HG03060 (cell line): Measurements from ENCODE around the gene MCCD1.
A peak's percentile ranks its signal among the peaks of the same experiment; 100 is the strongest.
"Not testable (repeated sequence)": the region's sequence is repeated elsewhere in the genome, so short reads cannot be mapped to it uniquely, and the experiment has no call there.

Source experiments
- ATAC-seq: cut with Tn5 transposase; IDR thresholded peaks from one replicate; pipeline ENCODE4 v1.9.1; 2021; ENCODE audit warnings: low read depth, moderate number of reproducible peaks; ENCODE audit not compliant: unreplicated experiment

MCCD1 gene

DNA sequence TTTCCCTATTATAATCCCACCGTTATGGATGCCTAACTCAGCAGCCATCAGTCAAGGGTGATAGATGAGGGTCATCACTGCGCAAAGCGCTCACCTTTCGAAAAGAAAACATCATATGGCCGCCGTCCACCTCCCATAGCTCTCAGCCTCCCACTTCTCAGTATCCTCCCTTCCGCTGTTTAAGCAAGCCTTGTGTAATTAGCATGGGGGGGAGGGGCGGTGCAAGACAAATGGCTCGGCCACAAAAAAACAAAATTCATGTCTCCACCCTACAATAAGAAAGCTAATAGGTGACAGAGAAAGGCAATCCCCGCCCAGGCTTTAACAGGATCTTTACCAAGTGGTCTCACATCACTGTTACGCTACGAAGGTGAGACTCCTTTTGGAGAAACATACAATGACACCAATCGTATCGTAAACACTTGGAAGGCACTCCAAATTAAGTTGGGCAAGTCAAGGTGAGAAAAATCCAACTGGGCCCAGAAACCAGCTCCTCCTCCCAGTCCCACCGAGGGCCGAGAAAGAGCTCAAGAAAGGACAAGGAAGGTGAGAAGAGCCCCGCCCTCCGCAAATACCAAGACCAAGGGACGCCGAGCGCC, 12.4 kb downstream of the MCCD1 start:
- peak; percentile 4 for ATAC-seq

- ATAC-seq = peak; percentile 38
These were observed 13.1 kb downstream of the MCCD1 start, which contains the start of gene DDX39B for GRCh38 chr6:31541658-31542521. TSS of gene DDX39B (minus strand) at chr6:31542003. CDS start at chr6:31540532, 1,471 bp downstream.

DNA sequence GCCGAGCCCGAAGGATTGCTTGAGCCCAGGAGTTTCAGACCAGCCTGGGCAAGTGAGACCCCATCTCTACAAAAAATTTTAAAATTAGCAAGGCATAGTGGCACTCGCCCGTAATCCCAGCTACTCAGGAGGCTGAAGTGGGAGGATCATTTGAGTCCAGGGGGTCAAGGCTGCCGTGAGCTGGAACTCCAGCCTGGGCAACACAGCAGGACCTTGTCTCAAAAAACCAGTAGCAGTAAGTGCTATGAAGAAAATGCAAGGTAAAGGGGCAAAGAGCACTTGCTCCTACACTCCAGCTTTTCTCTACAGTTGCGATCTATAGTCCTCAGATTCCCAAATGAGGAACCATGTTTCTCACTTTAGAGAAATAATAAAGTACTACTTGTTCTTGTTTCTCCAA, 14.9 kb downstream of the MCCD1 start:
- no peak for ATAC-seq

DNA sequence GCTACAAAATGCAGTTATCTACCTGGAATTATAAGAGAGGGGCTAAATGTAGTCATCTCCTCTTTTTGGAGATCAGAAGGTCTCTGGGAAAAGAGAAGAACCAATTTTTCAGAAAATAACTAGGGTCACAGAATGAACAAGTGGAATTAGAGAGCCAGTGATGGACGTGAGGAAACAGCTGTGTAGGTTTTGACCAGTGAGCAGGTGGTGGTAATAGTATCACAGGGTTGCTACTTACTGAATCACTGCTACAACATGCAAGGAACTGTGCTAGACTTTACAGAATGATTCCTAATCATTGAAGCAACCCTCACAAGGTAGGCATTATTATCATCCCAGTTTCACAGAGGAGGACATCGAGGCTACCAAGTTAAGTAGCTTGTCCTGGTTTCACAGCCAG, 15.9 kb downstream of the MCCD1 start:
- ATAC-seq = no peak

GRCh38 chr6:31545291-31545690, 16.5 kb downstream of the MCCD1 start:
- ATAC-seq = no peak

DNA sequence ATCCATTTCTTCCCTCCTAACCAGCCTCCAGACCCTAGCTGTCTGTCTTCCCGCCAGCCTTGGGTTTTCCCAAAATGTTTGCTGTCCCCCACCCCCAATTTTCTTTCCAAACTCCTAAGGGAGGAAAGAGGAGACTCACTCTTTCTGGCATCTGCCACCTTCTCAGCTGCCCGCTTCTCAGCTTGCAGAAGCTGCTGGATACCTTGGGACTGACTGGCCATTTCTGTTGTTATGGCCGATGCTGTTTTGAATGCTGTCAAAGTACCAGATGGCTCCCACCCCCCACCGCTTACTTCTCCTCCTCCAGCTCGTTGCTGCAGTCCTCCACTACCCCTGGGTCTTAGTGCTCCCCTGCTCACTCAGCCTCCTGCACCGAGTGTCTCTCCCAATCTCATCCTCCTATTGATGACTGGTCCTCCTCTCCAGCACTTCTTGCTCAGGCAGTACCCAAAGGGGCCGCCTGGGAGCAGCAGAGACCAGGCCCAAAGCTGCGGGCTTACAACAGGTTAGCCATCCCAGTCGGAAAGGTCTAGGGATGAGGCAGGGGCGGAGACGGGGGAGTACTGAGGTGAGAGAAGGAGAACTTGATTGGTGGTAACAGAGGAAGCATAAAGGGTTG, 17.7 kb downstream of the MCCD1 start, which contains the start of gene ATP6V1G2:
ATP6V1G2 (minus strand) TSS at position 270 of the 619 bp plus-strand sequence; CDS start at position 221, 49 bp downstream.
- no peak for ATAC-seq

DNA sequence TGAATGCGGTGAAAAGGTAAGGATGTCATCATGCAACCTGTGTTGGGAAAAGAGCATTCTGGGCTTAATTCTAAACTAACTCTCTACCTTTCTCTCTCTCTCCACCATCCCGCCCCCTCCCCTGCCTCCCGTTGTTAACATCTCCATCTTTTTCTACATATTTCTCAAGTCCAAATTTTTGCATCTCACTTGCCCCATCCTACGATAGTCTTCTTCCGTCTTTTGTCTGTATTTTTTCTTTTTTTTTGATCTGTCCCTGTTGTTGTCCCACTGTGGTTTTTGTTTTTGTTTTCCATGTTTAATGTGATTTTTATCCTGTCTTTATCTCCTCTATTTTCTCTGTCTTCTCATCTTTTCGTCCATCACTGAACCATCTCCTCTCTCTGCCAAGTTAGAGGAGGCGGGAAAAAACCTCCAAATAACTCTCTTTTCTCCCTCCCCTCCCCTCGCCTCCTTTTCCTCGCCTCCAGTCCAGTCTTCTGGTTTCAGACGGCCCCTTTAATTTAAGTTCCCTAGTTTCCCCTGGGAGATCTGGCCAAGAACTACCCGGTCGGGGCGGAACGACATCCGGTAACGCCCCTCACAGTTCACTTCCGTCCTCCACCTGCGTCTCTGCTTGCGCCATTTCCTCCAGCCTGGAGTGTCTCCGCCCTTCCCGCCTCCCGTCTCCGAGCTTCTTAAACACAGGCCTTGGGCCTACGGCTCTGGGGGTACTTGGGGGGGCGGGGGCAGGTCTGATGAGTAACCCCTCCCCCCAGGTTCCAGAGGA, 18.4 kb downstream of the MCCD1 start, which contains the start of gene NFKBIL1:
NFKBIL1 (plus strand) TSS at position 651 of the 769 bp plus-strand sequence; CDS start at position 738, 87 bp downstream.
- ATAC-seq = no peak

GRCh38 chr6:31547727-31548543, 19.2 kb downstream of the MCCD1 start:
- no peak for ATAC-seq

DNA sequence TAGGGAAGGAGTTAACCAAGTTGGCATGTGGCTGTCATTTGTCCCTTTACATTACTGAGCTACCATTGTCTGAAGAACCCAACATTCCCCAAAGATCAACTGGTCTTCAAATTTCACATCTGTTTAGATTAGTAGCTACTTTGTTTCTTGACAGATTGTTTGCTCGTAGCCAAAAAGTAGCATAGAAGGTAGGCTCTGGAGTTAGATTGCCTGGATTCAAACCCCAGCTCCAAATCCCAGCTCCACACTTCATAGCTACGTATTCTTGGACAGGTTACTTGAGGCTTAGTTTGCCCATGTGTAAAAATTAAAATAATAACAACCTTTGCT, 19.7 kb downstream of the MCCD1 start:
- no peak for ATAC-seq

- ATAC-seq = not testable (repeated sequence)
These were observed 22.6 kb downstream of the MCCD1 start for GRCh38 chr6:31551371-31551770.

DNA sequence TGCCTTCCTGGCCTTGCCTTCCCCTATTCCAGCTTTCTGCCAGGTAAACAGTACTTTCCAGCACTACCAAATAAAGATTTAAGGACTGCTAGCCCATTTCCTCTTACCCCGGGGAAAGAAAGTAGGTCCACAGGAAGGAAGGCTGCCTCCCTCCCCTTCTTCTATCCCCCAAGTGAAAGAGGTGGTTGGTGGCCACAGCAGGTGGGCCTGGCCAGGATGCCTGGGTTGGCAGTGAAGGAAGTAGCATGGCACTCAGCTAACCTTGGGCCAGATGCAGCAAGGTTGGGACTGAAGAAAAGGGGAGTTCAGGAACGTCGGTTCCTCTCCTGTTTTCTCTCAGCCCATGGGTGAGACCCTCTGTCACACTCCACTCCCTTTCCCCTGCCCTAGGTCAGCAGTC, 27.5 kb downstream of the MCCD1 start:
- ATAC-seq = no peak

DNA sequence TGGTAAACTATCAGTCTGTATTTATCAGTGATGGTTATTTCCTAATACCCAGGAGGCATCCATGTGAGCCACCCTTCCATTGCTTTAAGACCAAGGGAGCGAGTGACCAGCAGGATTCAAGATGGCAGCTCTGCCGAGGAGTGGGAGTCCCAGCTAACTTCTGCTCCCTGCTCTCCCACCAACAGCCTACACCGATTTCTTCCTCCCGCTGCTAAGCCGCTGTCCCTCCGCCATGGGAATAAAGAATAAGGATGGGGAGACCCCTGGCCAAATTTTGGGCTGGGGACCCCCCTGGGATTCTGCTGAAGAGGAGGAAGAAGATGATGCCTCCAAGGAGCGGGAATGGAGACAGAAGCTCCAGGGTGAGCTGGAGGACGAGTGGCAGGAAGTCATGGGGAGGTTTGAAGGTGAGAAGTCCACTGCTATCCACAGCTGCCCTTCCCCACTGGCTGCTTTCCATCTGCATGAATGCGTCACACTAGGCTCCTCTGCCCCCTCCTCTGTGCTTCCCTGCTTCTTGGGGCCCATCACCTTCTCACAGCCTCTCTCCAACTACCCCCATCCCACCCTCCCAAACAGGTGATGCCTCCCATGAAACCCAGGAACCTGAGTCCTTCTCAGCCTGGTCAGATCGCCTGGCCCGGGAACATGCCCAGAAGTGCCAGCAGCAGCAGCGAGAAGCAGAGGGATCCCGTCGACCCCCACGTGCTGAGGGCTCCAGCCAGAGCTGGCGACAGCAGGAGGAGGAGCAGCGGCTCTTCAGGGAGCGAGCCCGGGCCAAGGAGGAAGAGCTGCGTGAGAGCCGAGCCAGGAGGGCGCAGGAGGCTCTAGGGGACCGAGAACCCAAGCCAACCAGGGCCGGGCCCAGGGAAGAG, 28.9 kb downstream of the MCCD1 start:
- ATAC-seq = no peak

GRCh38 chr6:31558318-31558625, 29.5 kb downstream of the MCCD1 start:
- no peak for ATAC-seq

GRCh38 chr6:31558631-31559500, 30.1 kb downstream of the MCCD1 start:
- no peak for ATAC-seq

DNA sequence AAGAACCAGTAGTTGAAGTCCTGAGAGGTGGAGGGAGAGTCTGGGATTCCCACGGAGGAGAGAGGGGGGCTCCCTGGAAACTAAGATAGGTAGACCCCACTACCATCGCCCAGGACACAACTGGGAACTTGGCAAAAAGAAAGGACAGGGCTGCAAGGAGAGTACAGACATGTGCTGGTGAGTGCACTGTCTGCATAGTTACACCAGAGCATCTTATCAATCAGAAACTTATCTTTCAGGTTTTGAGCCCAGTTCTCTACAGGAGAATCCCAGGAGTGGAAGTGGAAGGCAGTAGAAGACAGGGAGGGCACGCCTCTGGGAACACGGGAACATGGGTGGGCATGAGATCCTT, 30.8 kb downstream of the MCCD1 start:
- ATAC-seq = no peak

- ATAC-seq = peak; percentile 49
These were observed 31.4 kb downstream of the MCCD1 start for GRCh38 chr6:31559958-31560696.

DNA sequence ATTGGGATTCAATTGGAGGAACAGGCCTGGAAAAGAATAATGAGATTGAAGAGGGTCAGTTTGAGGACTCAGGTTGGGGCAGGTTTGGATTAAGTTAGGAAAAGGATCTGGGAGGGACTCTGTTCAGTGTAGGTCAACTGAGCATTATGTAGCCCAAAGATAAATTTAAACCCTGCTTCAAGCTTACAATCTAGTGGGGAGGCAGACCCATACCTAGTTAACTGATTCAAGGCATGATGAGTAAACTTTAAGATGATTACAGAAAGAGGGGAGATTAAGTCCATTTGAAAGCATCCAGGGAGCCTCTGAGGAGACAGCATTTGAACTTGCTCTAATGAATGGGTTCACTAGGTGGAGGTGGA, 31.9 kb downstream of the MCCD1 start:
- ATAC-seq = no peak
